Esophagus squamous epithelium (tissue), 5 donors: ENCODE results near the gene TBC1D5. TPM values are rescaled to one million over a fixed set of nuclear protein-coding genes. Genes with fewer than 3 reads are reported as not detected.

ENCODE experiments used
- DNase-seq: peaks from one replicate; lab custom pipeline; 2025; lab: John Stamatoyannopoulos, UW
- H3K27ac ChIP-seq, 4 donors: fragments of 200-600 bp; sonication (generic); one replicate each; pipeline ENCODE4 v1.5.1; 2016 to 2019; ENCODE audit warnings: mild to moderate bottlenecking in 1 of 4
- H3K27me3 ChIP-seq, 4 donors: fragments of 200-600 bp; sonication (generic); 1 replicate in 3 of 4; 2 replicates in 1 of 4; pipeline versions ENCODE4 v1.5.1 to v1.6.0; 2017 to 2021; ENCODE audit warnings: antibody characterized with exemption in 1 of 4
- H3K36me3 ChIP-seq, 3 donors: fragments of 200-600 bp; sonication (generic); one replicate each; pipeline ENCODE4 v1.5.1; 2016 to 2019
- H3K4me1 ChIP-seq, 3 donors: fragments of 200-600 bp; sonication (generic); one replicate each; pipeline ENCODE4 v1.5.1; 2017 to 2019
- H3K4me3 ChIP-seq, 4 donors: fragments of 200-600 bp; sonication (generic); 1 replicate in 3 of 4; 2 replicates in 1 of 4; pipeline ENCODE4 v1.5.1; 2016 to 2019; ENCODE audit warnings: mild to moderate bottlenecking in 2 of 4, moderate library complexity in 1 of 4
- H3K9me3 ChIP-seq, 3 donors: fragments of 200-600 bp; sonication (generic); one replicate each; pipeline ENCODE4 v1.5.1; 2016 to 2019
- POLR2A ChIP-seq, 4 donors: fragments of 450-650 bp; IDR thresholded peaks; one replicate each; pipeline ENCODE4 v1.6.1; 2017; ENCODE audit warnings: antibody characterized with exemption in 4 of 4, mild to moderate bottlenecking in 4 of 4, moderate library complexity in 3 of 4
- WGBS, 2 donors: methylation state at CpG; one replicate each; pipeline ENCODE4 v1.1.5; 2018; 5-methylcytosine and 5-hydroxymethylcytosine counted together
- intact Hi-C: fragments of 100-400 bp; cut with DNase I; formaldehyde crosslinking; loops from one replicate; pipeline ENCODE4 v1.15.0; 2022
- total RNA-seq, 4 donors: library from RNA; depleted of rRNA; stranded (reverse); fragments of >200 nt; gene quantifications; one replicate each; pipeline ENCODE4 v1.1.0, GENCODE V29; 2016
- TF ChIP-seq, protein P1 (sequence below), 6 experiments: fragments of 450-650 bp in 4 of 6; fragments of 200-600 bp in 2 of 6; sonication (generic) in 2 of 6; IDR thresholded peaks; one replicate each; pipeline ENCODE4 v1.5.1; 2016 to 2019; ENCODE audit warnings: antibody characterized with exemption in 6 of 6, mild to moderate bottlenecking in 4 of 6, moderate library complexity in 4 of 6
- donor health status: DM: yes; HTN: yes; CAD: no.

The TBC1D5 gene
- total RNA-seq, 4 donors from 2014 or later: 32.8 to 56.1 (median 39.9) TPM

DNA sequence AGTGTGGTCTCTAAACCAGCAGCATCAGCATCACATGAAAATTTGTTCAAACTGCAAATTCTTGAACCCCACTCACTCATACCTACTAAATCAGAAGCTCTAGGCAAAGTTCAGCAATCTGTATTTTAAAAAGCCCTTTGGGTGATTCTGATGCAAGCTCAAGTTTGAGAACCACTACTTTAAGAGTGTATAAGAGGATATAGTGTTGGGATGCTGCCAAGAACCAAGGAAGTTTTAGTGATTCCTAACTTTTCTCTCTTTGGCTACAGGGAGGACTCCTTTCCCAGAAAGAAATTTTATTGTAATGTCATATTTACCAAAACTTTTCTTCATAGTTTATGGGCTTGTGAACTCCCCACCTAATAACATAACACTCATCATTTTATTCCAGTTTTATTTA lies 422.2 kb downstream of the TBC1D5 start:
- no peak for TF ChIP-seq POLR2A (IDR thresholded peaks at IDR 0.05)
- TF ChIP-seq, protein P1, sequence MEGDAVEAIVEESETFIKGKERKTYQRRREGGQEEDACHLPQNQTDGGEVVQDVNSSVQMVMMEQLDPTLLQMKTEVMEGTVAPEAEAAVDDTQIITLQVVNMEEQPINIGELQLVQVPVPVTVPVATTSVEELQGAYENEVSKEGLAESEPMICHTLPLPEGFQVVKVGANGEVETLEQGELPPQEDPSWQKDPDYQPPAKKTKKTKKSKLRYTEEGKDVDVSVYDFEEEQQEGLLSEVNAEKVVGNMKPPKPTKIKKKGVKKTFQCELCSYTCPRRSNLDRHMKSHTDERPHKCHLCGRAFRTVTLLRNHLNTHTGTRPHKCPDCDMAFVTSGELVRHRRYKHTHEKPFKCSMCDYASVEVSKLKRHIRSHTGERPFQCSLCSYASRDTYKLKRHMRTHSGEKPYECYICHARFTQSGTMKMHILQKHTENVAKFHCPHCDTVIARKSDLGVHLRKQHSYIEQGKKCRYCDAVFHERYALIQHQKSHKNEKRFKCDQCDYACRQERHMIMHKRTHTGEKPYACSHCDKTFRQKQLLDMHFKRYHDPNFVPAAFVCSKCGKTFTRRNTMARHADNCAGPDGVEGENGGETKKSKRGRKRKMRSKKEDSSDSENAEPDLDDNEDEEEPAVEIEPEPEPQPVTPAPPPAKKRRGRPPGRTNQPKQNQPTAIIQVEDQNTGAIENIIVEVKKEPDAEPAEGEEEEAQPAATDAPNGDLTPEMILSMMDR (IDR thresholded peaks at IDR 0.05): no peak
- no peak overlapping the region for H3K4me3 ChIP-seq
- no peaks in the 10 kb centered on the region for H3K27me3 ChIP-seq
- H3K27ac ChIP-seq: no peak overlapping the region
- no peak for DNase-seq
- intact Hi-C loops: no loop called here
- H3K4me1 ChIP-seq: no peaks in the 10 kb centered on the region
- no peaks in the 10 kb centered on the region for H3K9me3 ChIP-seq
- H3K36me3 ChIP-seq: no peaks in the 10 kb centered on the region

DNA sequence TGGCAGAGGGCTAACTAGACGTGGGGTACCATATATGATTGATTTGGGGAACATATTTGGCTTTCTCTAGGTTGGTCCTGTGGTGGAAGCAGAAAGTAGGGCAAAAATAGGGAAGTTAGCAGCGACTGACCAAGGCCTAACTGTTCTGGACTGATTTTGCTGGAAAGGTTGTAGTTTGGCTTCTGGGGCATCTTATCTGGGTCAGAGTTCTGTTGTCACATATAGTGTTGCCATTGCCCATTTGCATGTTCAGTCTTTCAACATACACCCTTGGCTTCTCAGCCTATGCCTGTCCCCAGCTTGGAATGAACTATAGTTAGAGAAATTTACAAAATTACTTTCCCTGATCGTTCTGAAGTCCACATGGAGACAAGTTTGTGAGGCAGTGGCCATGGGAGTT lies 426.5 kb downstream of the TBC1D5 start:
- no peak for DNase-seq
- no peaks in the 10 kb centered on the region for H3K9me3 ChIP-seq
- H3K4me1 ChIP-seq: no peaks in the 10 kb centered on the region
- no peak overlapping the region for H3K4me3 ChIP-seq
- intact Hi-C loops: no loop called here
- WGBS, 2 donors: 79 to 83% methylated on average over 3 of the region's 3 CpGs
- TF ChIP-seq, protein P1 (IDR thresholded peaks at IDR 0.05): no peak
- TF ChIP-seq POLR2A (IDR thresholded peaks at IDR 0.05): no peak
- H3K36me3 ChIP-seq: no peaks in the 10 kb centered on the region
- H3K27me3 ChIP-seq: no peaks in the 10 kb centered on the region
- H3K27ac ChIP-seq: no peak overlapping the region

DNA sequence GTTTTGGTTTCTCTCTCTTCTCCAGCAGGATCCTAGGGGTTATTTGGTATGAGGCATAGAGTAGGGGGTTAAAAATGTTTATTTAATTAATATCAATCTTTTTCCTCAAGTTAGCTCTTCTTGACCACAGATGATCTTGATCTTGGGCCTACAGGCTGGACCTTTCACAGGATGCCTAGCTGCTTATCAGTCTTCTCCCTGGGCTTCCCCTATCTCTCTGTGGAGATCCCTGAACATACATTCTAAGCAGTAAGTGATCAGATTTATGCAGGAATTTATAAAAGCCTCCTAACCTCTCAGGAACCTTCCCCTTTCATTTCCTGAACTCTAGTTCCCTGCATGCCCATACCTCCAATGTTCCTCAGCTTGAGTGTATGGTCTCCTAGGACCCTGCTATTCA lies 428.3 kb downstream of the TBC1D5 start:
- H3K27ac ChIP-seq: no peak overlapping the region
- H3K9me3 ChIP-seq: no peaks in the 10 kb centered on the region
- intact Hi-C loops: no loop called here
- H3K4me3 ChIP-seq: no peak overlapping the region
- TF ChIP-seq POLR2A (IDR thresholded peaks at IDR 0.05): no peak
- TF ChIP-seq, protein P1 (IDR thresholded peaks at IDR 0.05): no peak
- H3K36me3 ChIP-seq: no peaks in the 10 kb centered on the region
- H3K4me1 ChIP-seq: no peaks in the 10 kb centered on the region
- no peak for DNase-seq
- no peaks in the 10 kb centered on the region for H3K27me3 ChIP-seq

DNA sequence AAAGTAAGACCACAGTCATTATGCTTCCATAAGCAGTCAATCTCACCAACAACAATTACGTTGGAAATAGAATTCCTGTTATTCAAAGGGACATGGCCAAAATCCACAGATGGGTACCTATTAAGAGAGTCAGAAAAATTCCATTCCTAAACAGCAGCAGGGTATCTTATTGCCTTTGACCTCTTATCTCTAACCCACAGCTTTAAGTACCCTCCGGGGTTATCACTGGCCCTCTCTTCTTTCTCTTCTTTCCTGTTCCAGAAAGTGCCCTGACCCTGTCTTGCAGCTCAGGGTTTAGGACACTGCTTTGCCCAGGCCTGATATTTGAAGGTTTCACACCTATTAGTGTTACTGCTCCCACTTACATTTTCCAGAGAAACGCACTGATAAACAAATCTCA lies 428.7 kb downstream of the TBC1D5 start:
- no peak for DNase-seq
- Histone ChIP-seq H3K4me1 (no peaks in the 10 kb centered on the region), H3K27me3 (no peaks in the 10 kb centered on the region), H3K4me3 (no peak overlapping the region), H3K36me3 (no peaks in the 10 kb centered on the region), H3K9me3 (no peaks in the 10 kb centered on the region), H3K27ac (no peak overlapping the region)
- TF ChIP-seq, protein P1 (IDR thresholded peaks at IDR 0.05): no peak
- no peak for TF ChIP-seq POLR2A (IDR thresholded peaks at IDR 0.05)
- intact Hi-C loops: no loop called here
- WGBS, 2 donors: 63 to 76% methylated on average over 3 of the region's 3 CpGs

DNA sequence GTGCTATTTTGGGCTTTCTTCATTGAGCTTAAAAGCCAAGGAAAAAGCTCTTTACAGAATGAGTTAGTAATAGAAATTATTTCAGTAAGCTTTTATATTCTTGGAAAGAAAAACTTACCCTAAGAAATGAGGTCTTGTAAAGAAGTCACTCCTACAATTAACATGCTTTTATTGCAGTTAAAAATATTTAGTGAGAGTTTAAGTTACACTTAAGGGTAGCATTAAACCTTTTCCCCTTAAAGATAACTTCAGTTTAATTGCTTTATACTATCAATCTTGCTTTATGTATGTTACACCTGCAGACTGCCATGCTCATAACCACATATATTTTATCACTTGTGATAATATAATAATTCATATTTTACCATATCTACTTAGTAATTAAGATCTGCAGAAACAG lies 431.4 kb downstream of the TBC1D5 start:
- Histone ChIP-seq H3K27ac (no peak overlapping the region), H3K4me3 (no peak overlapping the region), H3K9me3 (no peaks in the 10 kb centered on the region), H3K36me3 (no peaks in the 10 kb centered on the region), H3K4me1 (no peaks in the 10 kb centered on the region), H3K27me3 (no peaks in the 10 kb centered on the region)
- TF ChIP-seq, protein P1 (IDR thresholded peaks at IDR 0.05): no peak
- no peak for TF ChIP-seq POLR2A (IDR thresholded peaks at IDR 0.05)
- intact Hi-C loops: no loop called here
- no peak for DNase-seq
